Measurements from ENCODE around the gene ZSCAN10.
A peak's percentile ranks its signal among the peaks of the same experiment; 100 is the strongest.

- TF ChIP-seq SMC3 (IDR thresholded peaks at IDR 0.05; ENCODE audit: low read length) (peak; percentile 38; the same call in 1 of the 2 replicates), SP2 (CRISPR knock-in tag; IDR thresholded peaks at IDR 0.05) (no peak)
Measured at GRCh38 chr16:3131755-3132377, 32.8 kb upstream of the ZSCAN10 start.
